ENCODE results near the gene ARFGEF3. TPM values are rescaled to one million over a fixed set of nuclear protein-coding genes. Genes with fewer than 3 reads are reported as not detected.

Gene ARFGEF3
- total RNA-seq, 1 experiment from 2014 or later: 9.3 TPM

DNA sequence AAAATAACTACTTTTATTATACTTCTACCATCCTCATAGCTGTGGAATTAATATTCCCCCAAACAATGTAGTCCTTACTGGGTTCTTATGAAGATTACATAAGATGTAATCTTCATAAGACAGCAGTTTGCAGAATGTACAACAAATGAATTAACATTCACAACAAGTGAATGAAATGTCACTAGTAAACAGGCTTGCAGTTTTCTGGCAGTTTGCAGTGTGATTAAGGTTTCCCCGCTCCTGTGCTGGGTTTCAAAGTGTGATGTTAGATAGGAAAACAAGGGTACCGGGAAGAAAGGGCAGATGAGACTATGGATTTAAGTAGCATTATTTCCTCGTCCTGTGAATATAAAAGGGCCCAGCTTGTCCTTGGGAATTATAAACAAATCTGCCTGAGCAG, 22.5 kb downstream of the ARFGEF3 start:
- H3K27ac ChIP-seq: no peak overlapping the region
- DNase-seq: no peak
- H3K4me3 ChIP-seq: no peak overlapping the region
- no peaks in the 10 kb centered on the region for H3K27me3 ChIP-seq
- H3K4me1 ChIP-seq: peaks cover 6% of the 10 kb centered on the region; the same call in 1 of the 2 replicates
- no peaks in the 10 kb centered on the region; the same call in 1 of the 2 replicates for H3K9me3 ChIP-seq (replicated peaks)
- no peaks in the 10 kb centered on the region; the same call in 1 of the 2 replicates for H3K36me3 ChIP-seq

DNA sequence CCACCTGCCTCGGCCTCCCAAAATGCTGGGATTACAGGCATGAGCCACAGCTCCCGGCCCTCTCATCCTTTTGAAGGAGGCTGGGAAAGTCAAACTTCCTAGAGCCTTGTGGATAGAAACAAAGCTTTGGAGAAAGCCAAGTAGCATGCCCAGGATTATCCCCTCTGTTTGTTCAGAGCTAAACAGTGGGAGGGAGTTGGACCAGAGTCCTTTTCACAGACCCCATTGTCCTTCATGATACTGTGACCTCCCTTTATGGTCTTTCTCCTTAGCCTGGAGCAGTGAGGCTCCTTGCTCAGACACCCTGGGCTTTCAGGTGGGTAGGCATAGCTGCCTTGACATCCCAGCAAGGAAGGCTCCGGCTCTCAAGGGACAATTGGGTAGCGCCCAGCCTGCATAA, 25.4 kb downstream of the ARFGEF3 start:
- Histone ChIP-seq H3K4me1 (peaks cover 6% of the 10 kb centered on the region; the same call in 1 of the 2 replicates), H3K36me3 (no peaks in the 10 kb centered on the region; the same call in 1 of the 2 replicates), H3K27ac (no peak overlapping the region), H3K27me3 (no peaks in the 10 kb centered on the region), H3K4me3 (no peak overlapping the region), H3K9me3 (replicated peaks) (no peaks in the 10 kb centered on the region; the same call in 1 of the 2 replicates)
- no peak for DNase-seq

DNA sequence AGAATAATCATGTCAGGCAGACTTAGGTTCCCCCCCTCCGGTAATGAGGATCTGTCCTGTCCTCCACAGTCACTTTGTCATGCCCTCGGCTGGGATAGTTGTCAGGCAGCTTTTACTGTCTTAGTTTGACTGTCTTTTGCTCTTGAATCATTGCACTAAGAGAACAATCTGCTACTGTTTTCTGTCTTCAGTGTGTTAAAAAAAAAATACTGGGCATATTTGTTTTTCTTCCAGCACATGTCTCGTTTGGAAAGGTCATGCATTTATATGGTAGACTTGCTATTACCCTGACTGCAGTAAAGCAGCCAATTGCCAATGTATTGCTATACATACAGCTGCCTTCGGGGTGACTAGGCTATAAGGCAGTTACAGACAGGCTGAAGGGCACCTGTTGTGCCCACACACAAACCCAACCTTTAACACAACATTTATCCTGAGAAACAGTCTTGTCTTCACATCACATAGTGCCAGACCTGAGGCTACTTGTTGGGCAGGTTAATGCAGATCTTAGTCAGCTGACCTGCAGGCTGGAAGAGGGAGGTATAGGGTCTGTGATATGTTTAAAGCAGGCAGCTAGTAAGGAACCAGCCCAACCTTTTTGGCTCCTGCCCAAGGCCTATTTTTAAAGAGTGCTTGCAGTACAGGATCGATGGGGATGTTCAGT, 26.7 kb downstream of the ARFGEF3 start:
- peak in 1 of 2 experiments; percentile 28 for DNase-seq
- Histone ChIP-seq H3K4me1 (no peaks in the 10 kb centered on the region), H3K27me3 (no peaks in the 10 kb centered on the region), H3K4me3 (no peak overlapping the region), H3K36me3 (no peaks in the 10 kb centered on the region; the same call in 1 of the 2 replicates), H3K9me3 (replicated peaks) (no peaks in the 10 kb centered on the region), H3K27ac (no peak overlapping the region)

DNA sequence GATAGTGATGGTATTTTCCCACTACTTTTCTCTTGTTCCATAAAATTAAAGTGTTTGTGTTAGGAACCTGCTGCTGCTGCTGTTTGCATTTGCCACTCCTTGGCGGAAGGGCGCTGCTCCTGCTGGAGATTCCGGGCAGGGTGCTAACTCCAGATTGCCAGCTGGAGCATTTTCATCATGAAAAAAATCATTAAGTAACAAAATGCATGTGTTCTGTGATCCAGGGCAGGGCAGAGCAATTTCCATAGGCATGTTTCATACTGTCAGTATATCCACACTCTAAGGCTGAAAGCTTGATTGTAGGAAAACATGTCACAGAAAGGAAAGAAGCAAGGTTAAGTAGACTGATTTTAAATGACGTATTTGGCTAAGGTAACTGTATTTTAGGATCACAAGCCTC, 32.5 kb downstream of the ARFGEF3 start:
- Histone ChIP-seq H3K4me1 (no peaks in the 10 kb centered on the region), H3K27me3 (no peaks in the 10 kb centered on the region), H3K27ac (no peak overlapping the region), H3K9me3 (replicated peaks) (no peaks in the 10 kb centered on the region), H3K36me3 (no peaks in the 10 kb centered on the region), H3K4me3 (no peak overlapping the region)
- DNase-seq: no peak

DNA sequence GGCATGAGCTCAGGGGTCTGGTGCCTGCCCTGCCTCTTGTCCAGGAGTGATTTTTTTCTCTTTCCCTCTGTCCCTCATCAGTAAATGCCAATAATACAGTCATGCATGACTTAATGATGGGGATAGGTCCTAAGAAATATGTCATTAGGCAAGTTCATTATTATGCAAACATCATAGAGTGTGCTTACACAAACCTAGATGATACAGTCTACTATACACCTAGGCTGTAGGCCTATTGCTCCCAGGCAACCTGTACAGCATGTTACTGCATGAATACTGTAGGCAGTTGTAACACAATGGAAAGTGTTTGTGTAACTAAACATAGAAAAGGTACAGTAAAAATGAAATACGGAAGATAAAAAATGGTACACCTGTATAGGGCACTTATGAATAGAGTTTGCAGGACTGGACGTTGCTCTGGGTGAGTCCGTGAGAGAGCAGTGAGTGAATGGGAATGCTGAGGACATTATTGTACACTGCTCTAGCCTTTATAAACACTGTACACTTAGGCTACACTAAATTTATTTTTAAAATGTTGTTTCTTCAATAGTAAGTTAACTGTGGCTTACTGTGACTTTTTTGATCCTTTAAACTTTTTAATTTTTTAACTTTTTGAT, 34.5 kb downstream of the ARFGEF3 start:
- H3K36me3 ChIP-seq: no peaks in the 10 kb centered on the region
- no peaks in the 10 kb centered on the region for H3K9me3 ChIP-seq (replicated peaks)
- H3K4me1 ChIP-seq: no peaks in the 10 kb centered on the region
- no peak overlapping the region for H3K4me3 ChIP-seq
- no peak for DNase-seq
- H3K27ac ChIP-seq: no peak overlapping the region
- no peaks in the 10 kb centered on the region for H3K27me3 ChIP-seq

DNA sequence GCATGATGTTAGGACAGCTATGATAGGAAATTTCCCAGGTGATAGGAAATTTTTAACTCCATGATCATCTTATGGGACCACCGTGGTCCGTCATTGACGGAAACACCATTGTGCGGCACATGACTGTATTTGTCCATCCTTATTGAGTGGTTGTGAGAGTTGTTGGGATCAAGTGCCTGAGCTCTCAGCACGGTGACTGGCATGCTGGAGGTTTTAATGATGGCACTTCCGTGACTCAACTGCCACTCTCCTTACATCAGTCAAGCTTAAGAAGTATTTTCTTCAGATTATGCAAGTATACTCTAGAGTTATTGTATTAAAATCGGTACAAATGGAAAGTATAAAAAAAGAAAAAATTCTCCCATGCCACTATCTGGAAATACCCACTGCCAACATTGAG, 35.8 kb downstream of the ARFGEF3 start:
- Histone ChIP-seq H3K4me1 (no peaks in the 10 kb centered on the region), H3K4me3 (no peak overlapping the region), H3K9me3 (replicated peaks) (no peaks in the 10 kb centered on the region), H3K36me3 (no peaks in the 10 kb centered on the region), H3K27me3 (no peaks in the 10 kb centered on the region), H3K27ac (no peak overlapping the region)
- DNase-seq: no peak

DNA sequence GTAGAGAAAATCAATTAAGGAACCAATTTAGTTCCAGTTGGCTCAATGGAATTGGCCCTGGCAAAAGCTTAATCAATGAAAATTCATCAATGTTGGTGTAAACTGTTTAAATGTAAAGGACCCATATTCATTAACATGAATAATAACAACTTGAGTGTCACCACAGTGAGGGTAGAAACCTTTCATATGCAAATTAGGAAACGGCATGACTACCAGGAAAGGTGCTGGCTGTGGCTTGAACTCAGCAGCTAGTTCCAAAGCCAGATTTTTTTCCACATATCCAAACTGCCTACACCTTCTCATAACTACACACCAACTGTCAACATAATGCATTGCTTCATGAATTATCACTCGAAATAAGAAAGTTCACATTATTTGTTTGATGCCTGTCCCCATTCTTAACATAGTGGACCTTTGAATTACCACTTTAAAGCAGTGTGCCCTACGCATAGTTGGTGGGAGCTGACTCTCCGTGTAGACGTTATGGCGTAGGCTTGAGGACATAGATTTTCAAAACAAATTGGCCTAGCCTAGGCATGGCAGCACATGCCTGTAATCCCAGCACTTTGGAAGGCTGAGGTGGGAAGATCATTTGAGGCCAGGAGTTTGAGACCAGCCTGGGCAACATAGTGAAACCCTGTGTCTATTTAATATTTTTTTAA, 36.8 kb downstream of the ARFGEF3 start:
- H3K9me3 ChIP-seq (replicated peaks): no peaks in the 10 kb centered on the region
- H3K4me1 ChIP-seq: no peaks in the 10 kb centered on the region
- no peak overlapping the region for H3K27ac ChIP-seq
- no peak for DNase-seq
- no peaks in the 10 kb centered on the region for H3K27me3 ChIP-seq
- no peaks in the 10 kb centered on the region for H3K36me3 ChIP-seq
- H3K4me3 ChIP-seq: no peak overlapping the region

DNA sequence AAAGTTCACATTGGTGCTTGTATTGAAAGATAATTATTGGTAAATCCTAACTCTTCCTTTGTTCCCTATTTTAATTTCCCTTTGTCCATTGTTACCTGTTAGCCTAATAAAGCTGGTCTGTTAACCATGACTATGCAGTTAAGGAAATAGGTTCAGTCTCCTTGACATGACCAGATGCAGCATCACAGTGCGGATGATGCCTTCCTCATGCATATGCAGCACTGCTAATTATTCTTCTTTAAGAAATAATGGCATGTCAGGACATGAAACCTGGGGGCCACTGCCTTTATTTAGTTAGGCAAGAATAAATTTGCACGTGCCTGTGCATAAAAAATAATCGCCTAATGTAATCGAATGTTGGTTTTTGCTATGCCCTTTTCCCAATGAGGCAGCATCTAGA, 40.1 kb downstream of the ARFGEF3 start:
- no peak overlapping the region for H3K27ac ChIP-seq
- no peaks in the 10 kb centered on the region for H3K4me1 ChIP-seq
- no peaks in the 10 kb centered on the region for H3K9me3 ChIP-seq (replicated peaks)
- H3K27me3 ChIP-seq: no peaks in the 10 kb centered on the region
- no peaks in the 10 kb centered on the region for H3K36me3 ChIP-seq
- H3K4me3 ChIP-seq: no peak overlapping the region
- DNase-seq: no peak

DNA sequence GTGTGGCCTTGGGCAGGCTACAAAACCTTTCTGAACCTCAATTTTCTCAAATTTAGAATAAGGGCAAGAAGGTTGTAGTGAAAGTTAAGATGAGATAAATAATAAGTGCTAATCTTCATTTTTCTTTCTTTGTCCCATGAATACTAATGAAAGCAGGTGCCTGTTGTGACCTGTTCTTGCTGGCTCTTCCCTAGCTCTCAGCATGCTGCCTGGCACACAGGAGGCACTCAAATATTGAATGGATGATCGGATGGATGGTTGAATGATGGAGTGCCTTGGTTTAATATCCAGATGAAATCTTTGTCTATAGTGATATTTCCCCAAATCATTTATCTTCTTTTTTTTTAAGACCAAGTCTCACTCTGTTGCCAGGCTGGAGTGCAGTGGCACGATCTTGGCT, 41.6 kb downstream of the ARFGEF3 start:
- Histone ChIP-seq H3K4me1 (no peaks in the 10 kb centered on the region), H3K27ac (no peak overlapping the region), H3K36me3 (no peaks in the 10 kb centered on the region), H3K4me3 (no peak overlapping the region), H3K9me3 (replicated peaks) (no peaks in the 10 kb centered on the region), H3K27me3 (no peaks in the 10 kb centered on the region)
- no peak for DNase-seq

DNA sequence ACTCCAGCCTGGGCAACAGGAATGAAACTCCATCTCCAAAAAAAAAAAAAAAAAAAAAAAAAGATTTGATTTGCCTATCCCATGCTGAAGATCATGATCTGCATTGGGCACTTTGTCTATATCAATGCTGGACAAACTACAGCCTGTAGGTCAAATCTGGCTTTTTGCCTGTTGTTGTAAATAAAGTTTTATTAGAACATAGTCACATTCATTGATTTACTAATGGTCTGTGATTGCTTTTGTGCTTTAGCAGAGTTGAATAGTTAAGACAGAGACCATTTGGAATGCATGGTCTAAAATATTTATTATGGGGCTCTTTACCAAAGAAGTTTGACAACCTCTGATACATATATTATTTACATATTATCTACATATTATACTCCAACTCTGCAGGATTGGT, 42.6 kb downstream of the ARFGEF3 start:
- Histone ChIP-seq H3K36me3 (no peaks in the 10 kb centered on the region), H3K27ac (no peak overlapping the region), H3K4me3 (no peak overlapping the region), H3K9me3 (replicated peaks) (no peaks in the 10 kb centered on the region), H3K4me1 (no peaks in the 10 kb centered on the region), H3K27me3 (no peaks in the 10 kb centered on the region)
- no peak for DNase-seq

DNA sequence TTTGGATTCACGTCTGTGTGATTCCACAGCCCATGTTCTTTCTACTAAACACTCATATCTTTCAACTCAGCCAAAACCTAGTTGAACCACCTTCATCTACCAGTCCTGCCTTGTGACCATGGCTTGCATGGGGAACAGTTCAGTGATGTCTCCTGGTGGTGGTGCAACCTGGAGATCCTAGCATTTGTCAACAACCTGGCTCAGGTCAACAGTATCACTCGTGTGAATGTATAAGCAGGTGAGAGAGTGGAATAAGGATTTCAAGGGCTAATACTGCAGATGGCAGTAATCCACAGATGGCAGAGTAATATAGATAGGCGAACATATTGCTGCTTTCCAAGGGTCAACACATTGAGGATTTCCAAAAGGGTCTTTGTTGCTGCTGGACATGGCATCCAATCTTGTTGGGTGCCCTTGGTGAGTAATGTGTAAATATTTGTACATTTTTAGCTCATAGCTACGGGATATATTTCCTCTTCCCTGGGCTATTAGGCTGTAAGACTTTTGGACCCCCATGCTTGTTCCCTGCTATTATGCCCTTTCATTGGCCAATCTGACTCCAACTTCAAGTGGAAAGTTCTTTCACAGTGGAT, 43.1 kb downstream of the ARFGEF3 start:
- Histone ChIP-seq H3K36me3 (no peaks in the 10 kb centered on the region), H3K27ac (no peak overlapping the region), H3K4me3 (no peak overlapping the region), H3K9me3 (replicated peaks) (no peaks in the 10 kb centered on the region), H3K4me1 (no peaks in the 10 kb centered on the region), H3K27me3 (no peaks in the 10 kb centered on the region)
- no peak for DNase-seq

DNA sequence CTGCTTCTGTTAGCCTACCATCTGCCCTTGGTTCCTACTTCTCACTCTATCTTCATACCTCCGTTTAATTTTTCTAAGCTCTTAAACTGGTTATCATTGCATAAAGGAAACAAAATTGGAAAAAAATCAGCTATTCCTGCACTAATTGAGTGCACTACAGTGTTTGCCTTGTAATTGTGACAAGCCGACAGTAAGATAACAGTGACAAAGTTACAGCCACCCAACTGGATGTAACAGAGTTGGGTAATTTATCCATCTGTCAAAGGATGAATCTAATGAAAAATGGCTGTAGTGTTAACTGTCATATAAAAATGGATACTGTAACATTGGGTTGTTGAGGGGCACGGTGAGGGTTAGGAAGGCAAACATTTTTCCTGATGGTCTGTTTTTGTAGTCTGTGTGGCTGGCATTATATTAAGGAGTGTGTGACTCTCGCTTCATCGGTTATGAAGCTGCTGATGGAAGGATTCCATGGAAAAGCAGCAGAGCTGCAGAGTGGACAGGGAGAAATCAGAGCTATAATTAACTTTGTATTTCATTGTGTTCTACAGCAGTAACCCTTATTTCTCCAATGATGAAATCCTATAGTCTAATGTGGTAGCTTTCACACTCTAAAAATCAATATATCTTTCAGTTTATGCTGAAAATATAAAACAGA, 43.8 kb downstream of the ARFGEF3 start:
- H3K27ac ChIP-seq: no peak overlapping the region
- H3K4me1 ChIP-seq: no peaks in the 10 kb centered on the region
- no peak overlapping the region for H3K4me3 ChIP-seq
- H3K36me3 ChIP-seq: no peaks in the 10 kb centered on the region
- H3K9me3 ChIP-seq (replicated peaks): no peaks in the 10 kb centered on the region
- no peak for DNase-seq
- no peaks in the 10 kb centered on the region for H3K27me3 ChIP-seq

DNA sequence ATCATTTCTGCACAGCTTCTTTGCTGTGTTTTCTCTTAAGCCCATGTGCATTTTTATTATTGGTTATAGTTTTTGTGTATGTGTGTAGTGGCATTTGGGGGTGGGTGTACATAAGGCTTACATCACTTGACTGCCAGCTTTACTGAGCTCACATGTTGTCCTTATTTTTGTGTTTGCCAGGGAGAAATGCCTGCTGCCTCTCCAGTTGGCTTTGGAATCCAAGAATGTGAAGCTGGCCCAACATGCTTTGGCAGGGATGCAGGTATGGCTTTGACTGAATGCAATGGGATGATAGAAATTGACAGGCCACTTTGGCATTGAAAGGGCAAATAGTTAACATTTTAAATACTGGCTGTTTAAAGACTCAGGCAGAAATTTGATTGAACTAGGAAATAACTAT, 45.1 kb downstream of the ARFGEF3 start:
- Histone ChIP-seq H3K27me3 (no peaks in the 10 kb centered on the region), H3K4me3 (no peak overlapping the region), H3K27ac (no peak overlapping the region), H3K36me3 (no peaks in the 10 kb centered on the region), H3K9me3 (replicated peaks) (no peaks in the 10 kb centered on the region), H3K4me1 (peaks cover 9% of the 10 kb centered on the region)
- no peak for DNase-seq

DNA sequence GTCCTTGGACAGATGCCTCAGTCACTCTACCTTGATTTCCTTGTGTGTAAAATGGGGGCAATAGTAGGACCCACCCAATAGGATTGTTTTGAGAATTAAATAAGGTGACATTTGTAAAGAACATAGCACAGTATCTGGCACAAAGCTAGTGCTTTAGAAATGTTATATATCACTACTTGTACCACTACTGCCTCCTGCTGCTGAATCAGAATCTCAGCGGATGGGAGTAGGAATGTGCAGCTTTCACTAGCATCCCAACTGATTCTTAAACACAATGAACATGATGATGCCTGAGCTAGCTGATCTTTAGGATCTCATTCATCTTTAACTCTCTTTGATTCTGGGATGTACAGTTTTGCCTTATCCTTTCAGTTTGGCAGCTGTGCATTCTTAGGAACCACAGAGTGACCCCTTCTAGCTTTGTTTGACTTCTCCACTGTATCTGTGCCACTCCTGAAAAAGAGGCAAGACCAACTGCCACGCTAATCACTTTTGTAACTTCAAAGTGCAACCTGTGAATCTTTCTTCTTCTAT, 49.4 kb downstream of the ARFGEF3 start:
- peak; percentile 38 to 77 for DNase-seq
- H3K4me3 ChIP-seq: no peak overlapping the region
- no peak overlapping the region for H3K27ac ChIP-seq
- H3K36me3 ChIP-seq: no peaks in the 10 kb centered on the region
- peaks cover 13% of the 10 kb centered on the region for H3K4me1 ChIP-seq
- no peaks in the 10 kb centered on the region for H3K27me3 ChIP-seq
- no peaks in the 10 kb centered on the region for H3K9me3 ChIP-seq (replicated peaks)

Data from SJCRH30 (cell line).